GM12801 (cell line): ENCODE results near the gene LONRF2.

Source experiments
- CTCF ChIP-seq: IDR thresholded peaks from one replicate; pipeline ENCODE4 v1.5.1; 2011; ENCODE audit warnings: control low read depth; ENCODE audit not compliant: insufficient read length; ENCODE audit errors: extremely low read depth

Gene LONRF2

DNA sequence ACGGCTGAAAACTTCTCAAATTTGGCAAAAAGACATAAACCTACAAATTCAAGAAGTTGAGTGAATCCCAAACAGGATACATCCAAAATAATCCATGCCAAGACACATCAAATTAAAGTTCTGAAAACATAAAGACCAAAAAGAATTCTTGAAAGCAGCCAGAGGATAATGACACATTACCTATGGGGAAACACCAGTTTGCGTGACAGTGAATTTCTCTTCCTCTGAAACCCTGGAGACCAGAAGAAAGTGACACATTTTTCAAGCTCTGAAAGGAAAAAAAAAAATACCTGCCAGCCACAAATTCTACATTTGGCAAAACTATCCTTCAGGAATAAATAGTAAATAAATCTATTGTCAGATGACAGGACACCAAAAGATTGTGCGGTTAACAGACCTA, 93.9 kb downstream of the LONRF2 start:
- TF ChIP-seq CTCF, result no peak

GRCh38 chr2:100224988-100225710, 97.2 kb downstream of the LONRF2 start:
- TF ChIP-seq CTCF, result no peak

DNA sequence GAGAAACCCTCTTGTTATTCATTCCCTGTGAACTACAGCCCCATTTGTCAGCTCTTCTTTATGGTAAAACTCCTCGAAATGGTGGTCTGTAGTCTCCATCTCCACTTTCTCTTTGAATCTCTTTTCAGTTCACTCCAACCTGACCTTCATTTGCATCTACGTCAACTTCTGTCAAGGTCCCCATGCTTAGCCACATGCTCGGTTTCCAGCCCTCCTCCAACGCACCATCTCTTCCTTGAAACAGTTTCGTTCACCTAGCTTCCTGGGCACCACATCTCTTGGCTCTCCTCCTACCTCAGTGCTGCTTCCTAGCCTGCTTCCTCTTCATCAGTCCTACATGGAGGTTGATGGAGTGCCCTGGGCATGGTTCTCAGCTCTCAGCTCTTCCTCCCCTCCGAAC, 98.8 kb downstream of the LONRF2 start:
- no peak for TF ChIP-seq CTCF
